Prostate gland (tissue), 2 donors: ENCODE results near the gene MYH9.

Experiments
- CTCF ChIP-seq, 4 experiments: fragments of 200-600 bp in 2 of 4; fragments of 450-650 bp in 2 of 4; sonication (generic) in 2 of 4; IDR thresholded peaks; 1 replicate in 3 of 4; 2 replicates in 1 of 4; pipeline ENCODE4 v1.5.1; 2016 to 2019; ENCODE audit warnings: antibody characterized with exemption in 4 of 4, mild to moderate bottlenecking in 2 of 4, moderate library complexity in 2 of 4
- POLR2A ChIP-seq: fragments of 450-650 bp; IDR thresholded peaks from one replicate; pipeline ENCODE4 v1.6.1; 2016; ENCODE audit warnings: antibody characterized with exemption, mild to moderate bottlenecking
- POLR2AphosphoS5 ChIP-seq: sonication (generic); formaldehyde crosslinking; IDR thresholded peaks from one replicate; pipeline ENCODE4 v1.6.1; 2017; ENCODE audit warnings: antibody characterized with exemption

- TF ChIP-seq CTCF (IDR thresholded peaks at IDR 0.05) (no peak), POLR2A (no peak), POLR2AphosphoS5 (no peak)
These were observed 99.0 kb downstream of the MYH9 start for GRCh38 chr22:36288571-36289405.
